ENCODE results near the gene HOGA1. TPM values are rescaled to one million over a fixed set of nuclear protein-coding genes. Genes with fewer than 3 reads are reported as not detected.

Gene HOGA1
- total and polyA plus RNA-seq, 2 of the 13 experiments (the other 11 are each of a cell fraction or from before 2014, with no cell fraction given): 7.6 to 19.5 TPM

DNA sequence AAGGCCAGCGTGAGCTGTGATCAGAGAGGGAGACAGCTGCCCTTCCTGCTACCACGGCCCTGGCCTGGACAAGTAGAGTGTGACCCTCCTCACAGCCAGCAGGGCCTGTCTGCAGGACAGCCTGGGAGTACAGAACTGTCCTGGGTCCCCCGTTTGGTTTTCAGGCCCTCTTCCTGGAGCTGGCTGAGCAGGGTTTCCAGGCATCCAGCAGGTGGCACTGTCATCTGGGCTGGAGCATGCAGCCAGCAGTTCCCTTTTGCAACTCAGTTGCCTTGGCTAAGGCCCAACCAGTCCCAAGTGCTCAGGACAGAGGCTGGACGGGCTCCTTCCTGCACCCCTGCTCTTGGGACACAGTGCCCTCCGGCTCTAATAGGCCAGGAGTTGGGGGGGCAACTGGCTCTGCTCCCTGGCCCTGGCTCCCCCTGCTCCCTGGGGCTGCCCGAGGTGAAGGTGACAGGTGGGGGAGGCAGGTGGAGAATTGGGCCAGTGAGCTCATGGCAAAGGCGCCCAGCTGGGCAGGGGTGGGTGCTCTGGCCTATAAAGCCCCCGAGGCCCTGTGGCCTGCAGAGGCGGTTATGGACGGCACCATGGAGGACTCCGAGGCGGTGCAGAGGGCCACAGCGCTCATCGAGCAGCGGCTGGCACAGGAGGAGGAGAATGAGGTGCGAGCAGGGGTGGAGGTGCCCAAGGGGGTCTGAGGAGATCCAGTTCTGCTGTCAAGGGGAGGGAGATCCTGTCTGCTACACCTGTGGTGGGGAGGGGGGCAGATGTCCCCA is 11.8 kb upstream of the HOGA1 start, which contains the start of gene ANKRD2 (continued):
- TF ChIP-seq, protein P1, sequence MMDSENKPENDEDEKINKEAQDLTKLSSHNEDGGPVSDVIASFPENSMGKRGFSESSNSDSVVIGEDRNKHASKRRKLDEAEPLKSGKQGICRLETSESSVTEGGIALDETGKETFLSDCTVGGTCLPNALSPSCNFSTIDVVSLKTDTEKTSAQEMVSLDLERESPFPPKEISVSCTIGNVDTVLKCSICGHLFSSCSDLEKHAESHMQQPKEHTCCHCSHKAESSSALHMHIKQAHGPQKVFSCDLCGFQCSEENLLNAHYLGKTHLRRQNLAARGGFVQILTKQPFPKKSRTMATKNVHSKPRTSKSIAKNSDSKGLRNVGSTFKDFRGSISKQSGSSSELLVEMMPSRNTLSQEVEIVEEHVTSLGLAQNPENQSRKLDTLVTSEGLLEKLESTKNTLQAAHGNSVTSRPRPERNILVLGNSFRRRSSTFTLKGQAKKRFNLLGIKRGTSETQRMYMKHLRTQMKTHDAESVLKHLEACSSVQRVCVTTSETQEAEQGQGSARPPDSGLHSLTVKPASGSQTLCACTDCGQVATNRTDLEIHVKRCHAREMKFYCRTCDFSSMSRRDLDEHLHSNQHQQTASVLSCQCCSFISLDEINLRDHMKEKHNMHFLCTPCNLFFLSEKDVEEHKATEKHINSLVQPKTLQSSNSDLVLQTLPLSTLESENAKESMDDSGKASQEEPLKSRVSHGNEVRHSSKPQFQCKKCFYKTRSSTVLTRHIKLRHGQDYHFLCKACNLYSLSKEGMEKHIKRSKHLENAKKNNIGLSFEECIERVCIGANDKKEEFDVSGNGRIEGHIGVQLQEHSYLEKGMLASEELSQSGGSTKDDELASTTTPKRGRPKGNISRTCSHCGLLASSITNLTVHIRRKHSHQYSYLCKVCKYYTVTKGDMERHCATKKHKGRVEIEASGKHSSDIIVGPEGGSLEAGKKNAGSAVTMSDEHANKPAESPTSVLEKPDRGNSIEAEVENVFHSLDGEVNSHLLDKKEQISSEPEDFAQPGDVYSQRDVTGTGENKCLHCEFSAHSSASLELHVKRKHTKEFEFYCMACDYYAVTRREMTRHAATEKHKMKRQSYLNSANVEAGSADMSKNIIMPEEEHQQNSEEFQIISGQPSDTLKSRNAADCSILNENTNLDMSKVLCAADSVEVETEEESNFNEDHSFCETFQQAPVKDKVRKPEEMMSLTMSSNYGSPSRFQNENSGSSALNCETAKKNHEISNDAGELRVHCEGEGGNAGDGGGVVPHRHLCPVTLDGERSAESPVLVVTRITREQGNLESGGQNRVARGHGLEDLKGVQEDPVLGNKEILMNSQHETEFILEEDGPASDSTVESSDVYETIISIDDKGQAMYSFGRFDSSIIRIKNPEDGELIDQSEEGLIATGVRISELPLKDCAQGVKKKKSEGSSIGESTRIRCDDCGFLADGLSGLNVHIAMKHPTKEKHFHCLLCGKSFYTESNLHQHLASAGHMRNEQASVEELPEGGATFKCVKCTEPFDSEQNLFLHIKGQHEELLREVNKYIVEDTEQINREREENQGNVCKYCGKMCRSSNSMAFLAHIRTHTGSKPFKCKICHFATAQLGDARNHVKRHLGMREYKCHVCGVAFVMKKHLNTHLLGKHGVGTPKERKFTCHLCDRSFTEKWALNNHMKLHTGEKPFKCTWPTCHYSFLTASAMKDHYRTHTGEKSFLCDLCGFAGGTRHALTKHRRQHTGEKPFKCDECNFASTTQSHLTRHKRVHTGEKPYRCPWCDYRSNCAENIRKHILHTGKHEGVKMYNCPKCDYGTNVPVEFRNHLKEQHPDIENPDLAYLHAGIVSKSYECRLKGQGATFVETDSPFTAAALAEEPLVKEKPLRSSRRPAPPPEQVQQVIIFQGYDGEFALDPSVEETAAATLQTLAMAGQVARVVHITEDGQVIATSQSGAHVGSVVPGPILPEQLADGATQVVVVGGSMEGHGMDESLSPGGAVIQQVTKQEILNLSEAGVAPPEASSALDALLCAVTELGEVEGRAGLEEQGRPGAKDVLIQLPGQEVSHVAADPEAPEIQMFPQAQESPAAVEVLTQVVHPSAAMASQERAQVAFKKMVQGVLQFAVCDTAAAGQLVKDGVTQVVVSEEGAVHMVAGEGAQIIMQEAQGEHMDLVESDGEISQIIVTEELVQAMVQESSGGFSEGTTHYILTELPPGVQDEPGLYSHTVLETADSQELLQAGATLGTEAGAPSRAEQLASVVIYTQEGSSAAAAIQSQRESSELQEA (CRISPR knock-in tag; IDR thresholded peaks at IDR 0.05; ENCODE audit: not compliant biosample characterization): no peak
- TF ChIP-seq MEF2D (CRISPR knock-in tag; IDR thresholded peaks at IDR 0.05) (no peak), HNRNPH1 (optimal IDR thresholded peaks at IDR 0.05; ENCODE audit: low read depth, low read length) (no peak), TSC22D2 (CRISPR knock-in tag; IDR thresholded peaks at IDR 0.05; ENCODE audit: borderline replicate concordance) (no peak), PHF5A (CRISPR knock-in tag; IDR thresholded peaks at IDR 0.05; ENCODE audit: low read depth, unreplicated experiment) (no peak), ZNF674 (CRISPR knock-in tag; IDR thresholded peaks at IDR 0.05; ENCODE audit: low read depth) (no peak), JUNB (CRISPR knock-in tag; IDR thresholded peaks at IDR 0.05; ENCODE audit: borderline replicate concordance) (no peak), TBP (CRISPR knock-in tag; IDR thresholded peaks at IDR 0.05) (no peak), ZNF382 (CRISPR knock-in tag; IDR thresholded peaks at IDR 0.05; ENCODE audit: borderline replicate concordance) (no peak), SP1 (IDR thresholded peaks at IDR 0.05) (no peak), SP1 (CRISPR knock-in tag; IDR thresholded peaks at IDR 0.05) (no peak), THYN1 (CRISPR knock-in tag; IDR thresholded peaks at IDR 0.05; ENCODE audit: borderline replicate concordance, low read depth) (no peak), ZNF761 (CRISPR knock-in tag; conservative IDR thresholded peaks at IDR 0.05) (no peak), SPEN (CRISPR knock-in tag; IDR thresholded peaks at IDR 0.05; ENCODE audit: low read depth) (no peak), PAX8 (CRISPR knock-in tag; IDR thresholded peaks at IDR 0.05; ENCODE audit: borderline replicate concordance) (no peak), MAFK (conservative IDR thresholded peaks at IDR 0.05 in 1 of 2, IDR thresholded peaks at IDR 0.05 in 1 of 2; ENCODE audit: low read length in 2 of 2) (no peak)
- TF ChIP-seq, protein P2, sequence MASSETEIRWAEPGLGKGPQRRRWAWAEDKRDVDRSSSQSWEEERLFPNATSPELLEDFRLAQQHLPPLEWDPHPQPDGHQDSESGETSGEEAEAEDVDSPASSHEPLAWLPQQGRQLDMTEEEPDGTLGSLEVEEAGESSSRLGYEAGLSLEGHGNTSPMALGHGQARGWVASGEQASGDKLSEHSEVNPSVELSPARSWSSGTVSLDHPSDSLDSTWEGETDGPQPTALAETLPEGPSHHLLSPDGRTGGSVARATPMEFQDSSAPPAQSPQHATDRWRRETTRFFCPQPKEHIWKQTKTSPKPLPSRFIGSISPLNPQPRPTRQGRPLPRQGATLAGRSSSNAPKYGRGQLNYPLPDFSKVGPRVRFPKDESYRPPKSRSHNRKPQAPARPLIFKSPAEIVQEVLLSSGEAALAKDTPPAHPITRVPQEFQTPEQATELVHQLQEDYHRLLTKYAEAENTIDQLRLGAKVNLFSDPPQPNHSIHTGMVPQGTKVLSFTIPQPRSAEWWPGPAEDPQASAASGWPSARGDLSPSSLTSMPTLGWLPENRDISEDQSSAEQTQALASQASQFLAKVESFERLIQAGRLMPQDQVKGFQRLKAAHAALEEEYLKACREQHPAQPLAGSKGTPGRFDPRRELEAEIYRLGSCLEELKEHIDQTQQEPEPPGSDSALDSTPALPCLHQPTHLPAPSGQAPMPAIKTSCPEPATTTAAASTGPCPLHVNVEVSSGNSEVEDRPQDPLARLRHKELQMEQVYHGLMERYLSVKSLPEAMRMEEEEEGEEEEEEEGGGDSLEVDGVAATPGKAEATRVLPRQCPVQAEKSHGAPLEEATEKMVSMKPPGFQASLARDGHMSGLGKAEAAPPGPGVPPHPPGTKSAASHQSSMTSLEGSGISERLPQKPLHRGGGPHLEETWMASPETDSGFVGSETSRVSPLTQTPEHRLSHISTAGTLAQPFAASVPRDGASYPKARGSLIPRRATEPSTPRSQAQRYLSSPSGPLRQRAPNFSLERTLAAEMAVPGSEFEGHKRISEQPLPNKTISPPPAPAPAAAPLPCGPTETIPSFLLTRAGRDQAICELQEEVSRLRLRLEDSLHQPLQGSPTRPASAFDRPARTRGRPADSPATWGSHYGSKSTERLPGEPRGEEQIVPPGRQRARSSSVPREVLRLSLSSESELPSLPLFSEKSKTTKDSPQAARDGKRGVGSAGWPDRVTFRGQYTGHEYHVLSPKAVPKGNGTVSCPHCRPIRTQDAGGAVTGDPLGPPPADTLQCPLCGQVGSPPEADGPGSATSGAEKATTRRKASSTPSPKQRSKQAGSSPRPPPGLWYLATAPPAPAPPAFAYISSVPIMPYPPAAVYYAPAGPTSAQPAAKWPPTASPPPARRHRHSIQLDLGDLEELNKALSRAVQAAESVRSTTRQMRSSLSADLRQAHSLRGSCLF (CRISPR knock-in tag; IDR thresholded peaks at IDR 0.05; ENCODE audit: borderline replicate concordance): no peak

Measured in HepG2 (cell line).